ENCODE data around the gene DNER.

GRCh38 chr2:229686122-229686919 is 28.0 kb downstream of the DNER start:
- TF ChIP-seq CTCF (optimal IDR thresholded peaks at IDR 0.05 in 1 of 3, IDR thresholded peaks at IDR 0.05 in 1 of 3, conservative IDR thresholded peaks at IDR 0.05 in 1 of 3; ENCODE audit: extremely low read depth in 1 of 3, insufficient read depth in 2 of 3, low read length in 3 of 3) (no peak), EZH2 (IDR thresholded peaks at IDR 0.05; ENCODE audit: low read length) (no peak)

Data from keratinocyte (primary cell).